ENCODE measurements around the gene BPGM.

DNA sequence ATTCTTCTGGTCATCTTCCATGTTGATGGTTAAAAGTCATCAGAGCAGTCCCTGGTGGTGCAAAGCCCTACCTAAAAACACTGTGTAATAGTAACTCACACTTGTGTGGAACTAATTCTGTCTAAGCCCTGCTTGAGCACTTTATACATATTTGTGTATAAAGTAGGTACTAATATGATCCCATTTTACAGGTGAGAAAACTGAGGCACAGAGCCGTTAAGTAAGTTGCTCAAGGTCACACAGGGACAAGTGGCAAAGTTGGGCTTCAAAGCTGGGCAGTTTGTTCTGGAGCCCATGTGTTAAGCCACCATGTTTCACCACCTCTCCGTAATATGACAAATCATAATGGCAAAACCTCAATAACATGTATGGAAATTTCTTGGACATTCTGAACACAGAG lies 48.1 kb downstream of the BPGM start:
- TF ChIP-seq, protein P1, sequence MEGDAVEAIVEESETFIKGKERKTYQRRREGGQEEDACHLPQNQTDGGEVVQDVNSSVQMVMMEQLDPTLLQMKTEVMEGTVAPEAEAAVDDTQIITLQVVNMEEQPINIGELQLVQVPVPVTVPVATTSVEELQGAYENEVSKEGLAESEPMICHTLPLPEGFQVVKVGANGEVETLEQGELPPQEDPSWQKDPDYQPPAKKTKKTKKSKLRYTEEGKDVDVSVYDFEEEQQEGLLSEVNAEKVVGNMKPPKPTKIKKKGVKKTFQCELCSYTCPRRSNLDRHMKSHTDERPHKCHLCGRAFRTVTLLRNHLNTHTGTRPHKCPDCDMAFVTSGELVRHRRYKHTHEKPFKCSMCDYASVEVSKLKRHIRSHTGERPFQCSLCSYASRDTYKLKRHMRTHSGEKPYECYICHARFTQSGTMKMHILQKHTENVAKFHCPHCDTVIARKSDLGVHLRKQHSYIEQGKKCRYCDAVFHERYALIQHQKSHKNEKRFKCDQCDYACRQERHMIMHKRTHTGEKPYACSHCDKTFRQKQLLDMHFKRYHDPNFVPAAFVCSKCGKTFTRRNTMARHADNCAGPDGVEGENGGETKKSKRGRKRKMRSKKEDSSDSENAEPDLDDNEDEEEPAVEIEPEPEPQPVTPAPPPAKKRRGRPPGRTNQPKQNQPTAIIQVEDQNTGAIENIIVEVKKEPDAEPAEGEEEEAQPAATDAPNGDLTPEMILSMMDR (IDR thresholded peaks at IDR 0.05) = no peak
- no peak for TF ChIP-seq POLR2A (IDR thresholded peaks at IDR 0.05)

Data from heart left ventricle (tissue), 13 donors.